Epithelial cell of proximal tubule (primary cell): Measurements from ENCODE around the gene RBM6. TPM values are rescaled to one million over a fixed set of nuclear protein-coding genes. Genes with fewer than 3 reads are reported as not detected.

Experiments used
- DNase-seq: peaks from one replicate; pipeline ENCODE4 v3.0.0-alpha.2; 2011; ENCODE audit warnings: low read depth
- H3K4me3 ChIP-seq: 2 replicates; pipeline ENCODE4 v1.5.1; 2011; ENCODE audit warnings: low read depth, mild to moderate bottlenecking, low read length
- total RNA-seq: library from RNA; depleted of rRNA; stranded (reverse); fragments of >200 nt; gene quantifications from 2 replicates; pipeline ENCODE4 v1.2.3, GENCODE V29; 2015
- TF ChIP-seq, protein P1 (sequence below): conservative IDR thresholded peaks from 2 replicates; pipeline ENCODE4 v1.5.1; 2012; ENCODE audit warnings: low read depth, mild to moderate bottlenecking, low read length

RBM6 gene
- total RNA-seq, 1 donor from 2014 or later: 36.6 TPM

DNA sequence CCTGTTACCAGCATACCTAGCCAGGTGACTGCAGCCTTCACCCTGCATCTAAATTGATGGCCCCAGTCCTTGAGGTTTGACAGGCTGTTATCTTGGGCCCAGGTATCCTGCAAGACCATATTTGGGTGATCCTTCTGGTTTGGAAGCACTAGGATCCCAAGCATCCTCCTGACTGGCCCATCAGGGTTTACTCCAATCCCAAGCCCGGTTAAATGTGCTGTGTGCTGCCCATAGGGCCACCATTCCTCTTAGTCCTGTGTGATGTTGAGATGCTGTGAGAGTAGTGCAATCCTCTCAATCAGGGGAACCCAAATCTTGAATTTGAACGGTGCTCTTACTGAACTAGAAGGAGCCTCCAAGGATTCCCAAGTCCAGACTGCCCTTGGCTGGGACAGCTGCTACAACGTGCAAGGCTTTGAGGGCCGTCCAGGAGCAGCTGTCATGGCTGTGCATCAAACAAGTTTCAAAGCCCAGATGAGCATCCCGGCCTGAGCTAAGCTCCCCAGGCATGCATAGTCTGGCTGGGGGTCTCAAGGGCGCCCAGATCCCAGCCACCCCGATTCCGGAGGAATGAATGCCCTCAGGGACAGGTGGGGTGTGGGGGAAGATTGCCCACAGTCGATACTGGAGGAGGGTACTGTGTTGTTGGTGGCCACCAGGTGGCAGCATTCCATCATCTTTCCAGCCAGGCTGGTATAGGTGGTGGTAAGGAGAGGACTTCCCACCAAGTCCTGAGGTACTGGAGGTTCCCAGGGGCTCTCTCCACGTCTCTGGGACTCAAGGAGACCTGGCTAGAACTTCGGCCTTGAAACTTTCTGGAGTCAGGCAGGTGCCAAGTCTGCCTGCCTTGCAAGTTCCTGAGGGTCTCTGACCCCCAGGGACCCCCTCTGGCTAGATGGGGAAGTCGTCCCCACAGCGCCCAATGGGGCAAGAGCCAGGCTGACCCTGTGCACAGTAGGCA is 181.4 kb downstream of the RBM6 start:
- peak; percentile 10 for DNase-seq
- TF ChIP-seq, protein P1, sequence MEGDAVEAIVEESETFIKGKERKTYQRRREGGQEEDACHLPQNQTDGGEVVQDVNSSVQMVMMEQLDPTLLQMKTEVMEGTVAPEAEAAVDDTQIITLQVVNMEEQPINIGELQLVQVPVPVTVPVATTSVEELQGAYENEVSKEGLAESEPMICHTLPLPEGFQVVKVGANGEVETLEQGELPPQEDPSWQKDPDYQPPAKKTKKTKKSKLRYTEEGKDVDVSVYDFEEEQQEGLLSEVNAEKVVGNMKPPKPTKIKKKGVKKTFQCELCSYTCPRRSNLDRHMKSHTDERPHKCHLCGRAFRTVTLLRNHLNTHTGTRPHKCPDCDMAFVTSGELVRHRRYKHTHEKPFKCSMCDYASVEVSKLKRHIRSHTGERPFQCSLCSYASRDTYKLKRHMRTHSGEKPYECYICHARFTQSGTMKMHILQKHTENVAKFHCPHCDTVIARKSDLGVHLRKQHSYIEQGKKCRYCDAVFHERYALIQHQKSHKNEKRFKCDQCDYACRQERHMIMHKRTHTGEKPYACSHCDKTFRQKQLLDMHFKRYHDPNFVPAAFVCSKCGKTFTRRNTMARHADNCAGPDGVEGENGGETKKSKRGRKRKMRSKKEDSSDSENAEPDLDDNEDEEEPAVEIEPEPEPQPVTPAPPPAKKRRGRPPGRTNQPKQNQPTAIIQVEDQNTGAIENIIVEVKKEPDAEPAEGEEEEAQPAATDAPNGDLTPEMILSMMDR: peak; percentile 81

DNA sequence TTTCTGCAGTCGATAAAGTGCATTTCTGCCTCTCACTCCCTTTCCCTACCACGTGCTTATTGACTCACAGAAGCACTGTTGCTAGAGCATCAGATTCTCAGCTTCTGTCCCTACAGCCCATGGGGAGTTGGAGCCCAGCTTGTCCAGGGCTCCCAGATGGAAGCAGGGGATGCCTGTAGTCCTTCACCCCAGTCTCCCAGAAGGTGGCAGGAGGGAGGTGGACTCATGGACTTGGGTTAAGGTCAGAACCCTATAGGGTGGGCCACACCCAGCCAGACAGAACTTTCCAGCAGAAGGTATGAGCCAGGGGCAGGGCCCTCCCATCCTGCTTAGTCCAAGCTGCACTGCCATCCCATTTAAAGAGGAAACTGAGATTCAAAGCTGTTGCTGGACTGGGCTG is 182.1 kb downstream of the RBM6 start:
- TF ChIP-seq, protein P1: peak; percentile 42
- no peak for DNase-seq
- H3K4me3 ChIP-seq: no peak overlapping the region

More for the DNA sequence above, 181.4 kb downstream of the RBM6 start:
- H3K4me3 ChIP-seq: no peak overlapping the region

DNA sequence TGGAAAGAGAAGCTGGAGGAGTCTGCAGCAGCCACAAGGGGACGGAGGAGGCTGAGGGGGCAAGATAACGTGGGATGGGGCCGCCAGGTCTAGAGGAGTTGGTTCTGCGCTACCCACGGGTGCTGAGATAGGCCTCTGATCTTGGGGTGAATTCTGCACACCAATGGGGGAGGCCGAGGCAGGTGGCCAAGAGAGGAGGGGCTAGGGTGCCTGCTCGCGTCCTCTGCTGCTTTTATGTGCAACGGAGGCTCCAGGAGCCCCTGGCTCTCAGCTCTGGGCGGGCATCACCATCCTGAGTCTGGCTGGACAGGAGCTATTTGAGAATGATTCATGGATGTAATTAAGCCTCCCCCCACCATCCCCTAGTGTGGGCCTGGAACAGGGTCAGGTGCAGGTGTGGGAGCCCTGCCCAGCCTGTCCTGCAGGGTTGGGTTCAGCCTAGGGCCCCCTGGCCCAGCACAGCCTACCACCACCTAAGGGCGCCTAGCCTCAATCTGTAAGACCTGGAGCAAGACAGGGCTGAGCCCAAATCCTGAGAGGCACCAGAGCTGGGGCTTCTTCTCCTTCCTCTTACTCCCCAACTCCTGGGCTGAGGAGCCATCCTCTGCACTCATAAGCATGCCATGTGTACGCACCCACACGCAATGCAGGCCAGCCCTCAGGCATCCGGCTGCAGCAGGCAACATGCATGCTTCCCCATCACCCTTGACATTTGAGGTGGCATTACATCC is 182.9 kb downstream of the RBM6 start:
- TF ChIP-seq, protein P1: no peak
- DNase-seq: no peak

DNA sequence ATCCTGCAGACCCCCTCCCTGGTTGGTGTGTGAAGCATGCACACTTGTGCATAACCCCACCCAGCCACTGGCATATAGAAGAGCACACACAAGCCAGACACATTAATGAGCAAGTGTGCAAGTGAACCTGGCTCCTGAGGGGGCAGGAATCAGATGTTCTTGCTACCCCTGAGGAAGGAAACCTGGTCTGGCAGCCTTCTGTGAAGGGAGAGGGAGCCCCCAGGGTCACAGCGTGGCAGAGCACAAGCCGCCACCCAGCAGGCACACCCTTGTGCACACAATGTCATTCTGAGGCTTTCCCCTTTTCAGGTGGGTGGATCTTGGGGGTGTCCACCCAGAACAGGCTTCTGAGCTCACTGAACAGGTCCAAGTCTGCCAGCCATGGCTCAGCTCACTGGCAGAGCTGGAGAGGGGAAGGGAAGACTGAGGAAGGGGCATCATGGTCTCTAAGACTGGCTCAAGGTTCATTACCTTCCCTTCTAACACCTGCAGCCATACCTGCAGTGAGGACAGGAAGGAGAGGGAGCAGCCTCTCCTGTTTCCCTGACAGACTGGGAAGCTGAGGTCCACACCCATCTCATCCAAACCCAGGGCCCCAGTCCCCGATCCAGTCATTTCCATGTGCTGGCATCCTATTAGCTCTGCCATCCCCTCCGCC is 183.6 kb downstream of the RBM6 start:
- TF ChIP-seq, protein P1: no peak
- DNase-seq: no peak
- no peak overlapping the region for H3K4me3 ChIP-seq

More for the DNA sequence above, 182.9 kb downstream of the RBM6 start:
- no peak overlapping the region for H3K4me3 ChIP-seq

DNA sequence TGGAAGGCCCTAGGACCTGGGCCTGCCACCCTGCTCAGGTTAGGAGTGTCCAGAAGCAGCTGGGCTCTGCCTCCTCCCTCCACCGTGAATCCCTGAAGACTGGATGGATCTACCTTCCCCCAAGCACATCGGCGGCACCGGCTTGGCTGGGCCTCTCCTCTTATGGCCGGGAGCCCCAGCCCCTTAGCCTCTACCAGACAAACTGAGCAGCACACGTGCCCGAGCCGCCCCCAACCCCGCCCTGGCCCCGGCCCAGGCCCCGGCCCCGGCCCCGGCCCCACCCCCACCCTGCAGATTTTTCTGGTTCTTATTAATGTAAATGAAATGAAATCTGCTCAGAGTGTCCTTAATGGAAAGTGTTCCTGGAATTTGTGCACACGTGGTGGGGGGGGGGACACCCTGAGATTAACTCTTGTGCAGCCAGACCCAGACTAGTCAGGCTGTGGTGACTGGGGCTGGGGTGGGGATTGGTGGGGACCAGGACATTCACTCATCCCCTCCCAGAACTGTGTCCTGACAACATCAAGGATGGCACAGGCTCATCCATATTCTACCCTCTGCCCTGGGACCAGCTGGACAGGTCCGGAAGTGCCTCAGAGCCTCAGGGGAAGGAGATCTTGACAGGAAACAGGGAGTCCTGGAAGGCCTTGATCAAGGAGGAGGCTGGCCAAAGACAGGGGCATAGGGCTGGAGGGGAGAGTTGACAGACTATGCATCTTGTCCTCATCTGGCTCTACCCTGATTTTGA is 184.3 kb downstream of the RBM6 start:
- TF ChIP-seq, protein P1: no peak
- DNase-seq: no peak
- H3K4me3 ChIP-seq: no peak overlapping the region

DNA sequence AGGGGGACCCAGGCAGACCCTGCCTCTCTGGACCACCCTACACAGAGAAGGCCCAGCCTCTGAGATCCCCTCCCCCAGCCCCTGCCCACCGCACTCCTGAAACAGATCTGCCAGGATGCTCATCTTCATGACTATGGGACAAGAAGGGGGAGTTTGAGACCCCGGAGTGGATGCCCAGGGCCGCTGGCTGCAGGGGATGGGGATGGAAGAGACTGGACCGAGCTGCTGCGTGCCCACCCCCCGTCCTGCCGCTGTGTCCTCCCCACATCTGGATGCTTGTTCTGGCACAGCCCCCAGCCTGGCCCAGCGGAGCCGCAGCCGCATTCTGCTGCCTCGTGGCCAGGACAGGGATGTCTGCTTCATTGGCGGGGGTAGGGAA is 184.8 kb downstream of the RBM6 start:
- no peak for DNase-seq
- H3K4me3 ChIP-seq: no peak overlapping the region
- TF ChIP-seq, protein P1: no peak
